GM12872 (cell line): Measurements from ENCODE around the gene RUNX1.

ENCODE experiments used
- TF ChIP-seq, protein P1 (sequence below): IDR thresholded peaks from 3 replicates; pipeline ENCODE4 v1.5.1; 2011; ENCODE audit warnings: low read depth, mild to moderate bottlenecking, low read length, moderate library complexity; ENCODE audit not compliant: insufficient read depth

RUNX1 gene

DNA sequence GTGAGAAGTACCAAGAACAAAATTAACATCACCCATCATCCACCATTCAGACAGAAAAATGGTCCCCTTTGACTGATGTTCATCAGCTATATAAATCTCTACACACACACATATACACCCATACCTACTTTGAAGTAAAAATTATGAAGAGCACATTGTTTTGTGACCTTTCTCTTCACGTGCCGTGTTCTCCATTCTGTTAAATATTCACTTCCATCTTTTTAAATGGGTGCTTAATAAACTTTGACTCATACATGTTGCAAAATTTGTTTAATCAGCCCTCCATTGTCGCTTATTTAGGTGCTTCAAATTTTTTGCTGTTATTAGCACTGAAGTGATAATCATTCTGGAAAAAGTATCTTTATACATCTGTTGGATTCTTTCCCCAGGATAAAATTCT is 300.2 kb downstream of the RUNX1 start:
- TF ChIP-seq, protein P1, sequence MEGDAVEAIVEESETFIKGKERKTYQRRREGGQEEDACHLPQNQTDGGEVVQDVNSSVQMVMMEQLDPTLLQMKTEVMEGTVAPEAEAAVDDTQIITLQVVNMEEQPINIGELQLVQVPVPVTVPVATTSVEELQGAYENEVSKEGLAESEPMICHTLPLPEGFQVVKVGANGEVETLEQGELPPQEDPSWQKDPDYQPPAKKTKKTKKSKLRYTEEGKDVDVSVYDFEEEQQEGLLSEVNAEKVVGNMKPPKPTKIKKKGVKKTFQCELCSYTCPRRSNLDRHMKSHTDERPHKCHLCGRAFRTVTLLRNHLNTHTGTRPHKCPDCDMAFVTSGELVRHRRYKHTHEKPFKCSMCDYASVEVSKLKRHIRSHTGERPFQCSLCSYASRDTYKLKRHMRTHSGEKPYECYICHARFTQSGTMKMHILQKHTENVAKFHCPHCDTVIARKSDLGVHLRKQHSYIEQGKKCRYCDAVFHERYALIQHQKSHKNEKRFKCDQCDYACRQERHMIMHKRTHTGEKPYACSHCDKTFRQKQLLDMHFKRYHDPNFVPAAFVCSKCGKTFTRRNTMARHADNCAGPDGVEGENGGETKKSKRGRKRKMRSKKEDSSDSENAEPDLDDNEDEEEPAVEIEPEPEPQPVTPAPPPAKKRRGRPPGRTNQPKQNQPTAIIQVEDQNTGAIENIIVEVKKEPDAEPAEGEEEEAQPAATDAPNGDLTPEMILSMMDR = no peak

DNA sequence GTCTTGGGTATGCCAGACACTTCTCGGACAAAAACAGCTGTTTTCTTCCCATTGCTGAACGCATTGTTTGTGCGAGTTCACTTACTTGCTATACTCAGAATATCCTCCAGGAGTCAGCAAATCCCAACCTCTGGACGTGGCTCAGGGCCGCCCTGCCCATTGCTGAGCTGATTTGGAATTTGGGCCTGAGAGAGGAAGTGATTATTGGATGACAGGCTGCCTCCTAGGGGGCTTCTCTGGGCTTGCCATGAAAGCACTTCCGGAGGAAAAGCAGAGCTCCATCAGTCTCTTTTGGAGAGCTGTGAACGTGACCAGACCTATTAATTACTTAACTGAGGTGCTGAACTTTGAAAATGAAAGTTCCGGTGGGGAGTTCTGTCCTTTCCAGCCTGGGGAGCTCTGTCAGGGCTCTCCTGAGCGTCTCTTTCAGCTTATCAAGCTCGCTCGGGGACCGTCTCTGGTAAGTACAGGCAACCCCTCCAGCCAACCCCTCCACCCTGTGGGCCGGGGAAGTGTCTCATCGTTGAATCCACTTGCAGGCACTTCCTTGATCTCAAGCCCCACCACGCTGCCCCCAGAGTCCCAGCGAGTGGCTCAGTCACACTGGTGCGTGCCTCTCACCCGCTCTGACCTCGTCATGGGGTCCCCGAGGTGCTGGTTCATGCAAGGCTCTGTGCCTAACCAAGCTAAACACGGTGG is 303.4 kb downstream of the RUNX1 start:
- TF ChIP-seq, protein P1 = peak; percentile 85

DNA sequence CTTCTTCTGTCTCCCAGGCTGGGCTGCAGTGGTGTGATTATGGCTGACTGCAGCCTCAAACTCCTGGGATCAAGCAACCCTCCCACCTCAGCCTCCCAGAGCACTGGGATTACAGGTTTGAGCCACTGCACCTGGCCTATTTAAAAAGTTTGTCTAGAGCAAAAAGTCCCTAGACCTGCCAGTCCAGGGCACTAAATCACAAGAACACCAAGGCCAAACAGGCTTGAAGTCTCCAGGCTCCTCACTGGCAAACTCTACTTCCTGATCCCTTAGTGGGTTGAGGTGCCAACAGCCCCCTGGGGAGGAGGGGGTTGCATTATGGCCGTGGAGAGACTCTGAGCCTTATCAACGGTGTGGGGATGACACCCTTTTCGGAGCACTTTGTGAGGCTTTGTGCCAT is 304.3 kb downstream of the RUNX1 start:
- TF ChIP-seq, protein P1 = no peak

DNA sequence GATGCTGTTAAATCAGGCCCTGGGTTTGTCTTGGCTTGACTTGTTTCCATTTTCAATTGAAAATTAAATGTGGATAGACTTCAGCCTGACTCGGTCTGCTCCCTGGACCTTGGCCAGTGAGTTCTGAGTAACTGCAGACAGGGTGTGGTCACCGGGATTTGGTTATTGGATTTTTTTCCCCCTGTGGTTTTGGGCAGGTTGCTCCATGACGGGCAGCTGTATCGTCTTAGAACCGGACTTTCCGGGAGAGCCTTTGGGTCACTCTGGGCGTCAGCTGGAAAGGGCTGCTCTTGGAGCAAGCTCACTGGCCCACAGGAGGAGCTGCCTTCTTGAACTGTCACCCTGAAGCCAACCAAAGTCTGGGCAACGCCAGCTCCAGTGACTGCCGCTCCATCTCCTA is 305.3 kb downstream of the RUNX1 start:
- TF ChIP-seq, protein P1 = no peak

DNA sequence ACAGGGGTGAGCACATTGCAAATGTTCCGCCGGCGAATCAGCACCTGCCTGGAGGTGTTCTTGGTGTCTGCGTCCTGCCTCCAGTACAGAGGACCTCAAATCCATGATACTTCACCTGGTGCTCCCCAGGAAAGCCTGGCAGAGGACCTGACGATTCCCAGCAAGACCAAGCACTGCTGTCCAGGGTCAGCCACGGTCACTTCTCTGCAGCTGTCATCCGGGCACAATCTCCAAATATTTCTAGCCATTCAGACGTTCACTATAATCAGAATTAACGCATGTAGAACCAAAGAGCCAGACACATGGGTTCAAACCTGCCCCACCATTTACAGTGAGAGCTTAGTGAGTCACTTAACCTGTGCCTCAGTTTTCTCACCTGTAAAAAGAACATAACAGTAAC is 305.8 kb downstream of the RUNX1 start:
- TF ChIP-seq, protein P1 = no peak

DNA sequence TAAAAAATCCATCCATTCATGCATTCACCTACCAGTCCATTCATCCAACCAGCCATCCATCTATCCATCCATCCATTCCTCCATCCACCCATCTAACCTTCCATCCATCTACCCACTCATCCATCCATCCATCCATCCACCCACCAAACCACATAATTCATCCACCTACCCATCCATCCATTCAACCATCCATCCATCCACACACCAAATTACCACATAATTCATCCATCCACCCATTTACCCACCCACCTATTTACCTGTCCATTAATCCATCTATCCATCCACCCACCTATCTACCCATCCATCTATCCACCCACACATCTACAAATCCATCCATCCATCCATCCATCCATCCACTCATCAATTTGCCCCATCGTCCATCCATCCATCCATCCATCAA is 308.9 kb downstream of the RUNX1 start:
- TF ChIP-seq, protein P1 = no peak
